Spleen (tissue), 11 donors: ENCODE results near the gene GATD1. TPM values are rescaled to one million over a fixed set of nuclear protein-coding genes. Genes with fewer than 3 reads are reported as not detected.

Experiments
- DNase-seq: peaks from one replicate; pipeline ENCODE4 v3.0.0-alpha.2; 2020
- H3K27ac ChIP-seq, 8 donors: fragments of 200-600 bp; sonication (generic) in 7 of 8; 1 replicate in 4 of 8; 2 replicates in 4 of 8; pipeline versions ENCODE4 v1.5.0 to v1.8.0; 2016 to 2021; ENCODE audit warnings: inconsistent platforms in 4 of 8, mild to moderate bottlenecking in 4 of 8, moderate library complexity in 1 of 8
- H3K27me3 ChIP-seq, 7 donors: fragments of 200-600 bp; sonication (generic) in 6 of 7; replicated peaks in 1 of 7; 1 replicate in 4 of 7; 2 replicates in 3 of 7; pipeline versions ENCODE4 v1.5.0 to v1.8.0; 2016 to 2021; ENCODE audit warnings: inconsistent platforms in 3 of 7, mild to moderate bottlenecking in 1 of 7
- H3K36me3 ChIP-seq, 6 donors: fragments of 200-600 bp; sonication (generic) in 5 of 6; 1 replicate in 4 of 6; 2 replicates in 2 of 6; pipeline versions ENCODE4 v1.5.0 to v1.8.0; 2016 to 2021; ENCODE audit warnings: inconsistent platforms in 2 of 6
- H3K4me1 ChIP-seq, 6 donors: fragments of 200-600 bp; sonication (generic) in 5 of 6; 1 replicate in 3 of 6; 2 replicates in 3 of 6; pipeline versions ENCODE4 v1.5.0 to v1.8.0; 2016 to 2021; ENCODE audit warnings: inconsistent platforms in 3 of 6
- H3K4me3 ChIP-seq, 8 donors: fragments of 200-600 bp; sonication (generic) in 7 of 8; 1 replicate in 4 of 8; 2 replicates in 4 of 8; pipeline versions ENCODE4 v1.5.0 to v1.8.0; 2016 to 2021; ENCODE audit warnings: inconsistent platforms in 4 of 8, mild to moderate bottlenecking in 4 of 8, moderate library complexity in 2 of 8
- H3K9me3 ChIP-seq, 8 donors: fragments of 200-600 bp; sonication (generic) in 7 of 8; 1 replicate in 4 of 8; 2 replicates in 4 of 8; pipeline versions ENCODE4 v1.5.0 to v1.8.0; 2016 to 2021; ENCODE audit warnings: inconsistent platforms in 4 of 8
- POLR2A ChIP-seq, 3 donors: fragments of 450-650 bp; IDR thresholded peaks; one replicate each; pipeline ENCODE4 v1.5.1; 2017; ENCODE audit warnings: antibody characterized with exemption in 3 of 3, mild to moderate bottlenecking in 1 of 3
- POLR2AphosphoS5 ChIP-seq, 3 donors: sonication (generic); formaldehyde crosslinking; IDR thresholded peaks; one replicate each; pipeline ENCODE4 v1.5.1; 2017; ENCODE audit warnings: antibody characterized with exemption in 3 of 3
- WGBS, 5 donors: extraction: QIAGEN DNeasy Blood & Tissue Kit in 3 of 5; methylation state at CpG; one replicate each; pipeline versions ENCODE4 v1.1.5 to v1.1.7; 2013 to 2018; 5-methylcytosine and 5-hydroxymethylcytosine counted together
- intact Hi-C: fragments of 100-400 bp; cut with DNase I; formaldehyde crosslinking; loops from one replicate; pipeline ENCODE4 v1.15.0; 2023; ENCODE audit warnings: low total_unique reads
- polyA plus RNA-seq, 3 donors: library from polyadenylated mRNA; stranded (reverse); fragments of 200-250 nt; gene quantifications; one replicate each; pipeline ENCODE4 v1.2.1, GENCODE V29; 2013
- total RNA-seq, 7 donors: library from RNA; depleted of rRNA in 3 of 7; stranded (reverse); fragments of >200 nt in 3 of 7; fragmentation: NEBNext Ultra II Directional in 4 of 7; extraction: Animal tissue kit (Norgen Biotek cat#: 25700) in 4 of 7; gene quantifications; one replicate each; pipeline versions ENCODE4 v1.1.0 to v1.2.1, GENCODE V29; 2016 to 2021
- TF ChIP-seq, protein P1 (sequence below), 11 experiments: fragments of 200-600 bp in 7 of 11; fragments of 450-650 bp in 4 of 11; sonication (generic) in 4 of 11; IDR thresholded peaks in 8 of 11; conservative IDR thresholded peaks in 3 of 11; 1 replicate in 7 of 11; 2 replicates in 4 of 11; pipeline versions ENCODE4 v1.4.0 to v1.8.0; 2016 to 2021; ENCODE audit warnings: antibody characterized with exemption in 11 of 11, inconsistent platforms in 4 of 11, mild to moderate bottlenecking in 1 of 11
- donor health status: healthy with polysubstance abuse.
- donor health status: DM: no; HTN: no; CAD: no; lungs with moderate emphysema.
- donor health status: DM: no; HTN: no; CAD: no.
- donor health status: Bipolar disorder and iron deficiency.
- donor health status: healthy.
- donor health status: DM: no; HTN: no; CAD: no.
- donor health status: DM: yes; HTN: yes; CAD: no.

The GATD1 gene
- total and polyA plus RNA-seq, 10 donors = 13.9 to 56.4 (median 35.9) TPM

DNA sequence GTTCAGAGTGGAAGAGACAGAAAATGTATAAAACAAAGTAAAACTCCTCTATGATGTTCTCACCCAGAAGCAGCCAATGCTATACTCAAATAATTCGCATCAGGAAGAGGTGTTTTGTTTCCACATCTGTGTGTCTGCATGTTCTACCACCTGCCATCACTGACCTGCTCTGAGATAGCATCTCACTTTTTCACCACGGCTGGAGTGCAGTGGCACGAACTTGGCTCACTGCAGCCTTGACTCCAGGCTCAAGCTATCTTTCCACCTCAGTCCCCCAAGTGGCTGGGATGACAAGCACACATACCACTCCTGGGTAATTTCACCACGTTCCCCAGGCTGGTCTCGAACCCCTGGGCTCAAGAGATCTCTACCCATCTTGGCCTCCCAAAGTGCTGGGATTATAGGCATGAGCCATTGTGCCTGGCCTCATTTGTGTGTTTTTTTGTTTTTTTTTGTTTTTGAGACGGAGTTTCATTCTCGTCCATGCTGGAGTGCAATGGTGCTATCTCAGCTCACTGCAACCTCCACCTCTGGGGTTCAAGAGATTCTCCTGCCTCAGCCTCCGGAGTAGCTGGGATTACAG is 15.7 kb downstream of the GATD1 start:
- 89 to 96% (median 91%) methylated on average over 8 of the region's 8 CpGs for WGBS, 5 donors
- DNase-seq = no peak
- Histone ChIP-seq H3K4me3 (no peak overlapping the region), H3K36me3 (peaks cover 3 to 100% (median 92%) of the 10 kb centered on the region in 6 donors), H3K27me3 (no peaks in the 10 kb centered on the region), H3K27ac (no peak overlapping the region), H3K9me3 (no peaks in the 10 kb centered on the region), H3K4me1 (peaks cover 0 to 12% (median 0%) of the 10 kb centered on the region in 6 donors)
- peak in 1 of 3 donors; percentile 25 for TF ChIP-seq POLR2AphosphoS5 (IDR thresholded peaks at IDR 0.05)
- TF ChIP-seq, protein P1, sequence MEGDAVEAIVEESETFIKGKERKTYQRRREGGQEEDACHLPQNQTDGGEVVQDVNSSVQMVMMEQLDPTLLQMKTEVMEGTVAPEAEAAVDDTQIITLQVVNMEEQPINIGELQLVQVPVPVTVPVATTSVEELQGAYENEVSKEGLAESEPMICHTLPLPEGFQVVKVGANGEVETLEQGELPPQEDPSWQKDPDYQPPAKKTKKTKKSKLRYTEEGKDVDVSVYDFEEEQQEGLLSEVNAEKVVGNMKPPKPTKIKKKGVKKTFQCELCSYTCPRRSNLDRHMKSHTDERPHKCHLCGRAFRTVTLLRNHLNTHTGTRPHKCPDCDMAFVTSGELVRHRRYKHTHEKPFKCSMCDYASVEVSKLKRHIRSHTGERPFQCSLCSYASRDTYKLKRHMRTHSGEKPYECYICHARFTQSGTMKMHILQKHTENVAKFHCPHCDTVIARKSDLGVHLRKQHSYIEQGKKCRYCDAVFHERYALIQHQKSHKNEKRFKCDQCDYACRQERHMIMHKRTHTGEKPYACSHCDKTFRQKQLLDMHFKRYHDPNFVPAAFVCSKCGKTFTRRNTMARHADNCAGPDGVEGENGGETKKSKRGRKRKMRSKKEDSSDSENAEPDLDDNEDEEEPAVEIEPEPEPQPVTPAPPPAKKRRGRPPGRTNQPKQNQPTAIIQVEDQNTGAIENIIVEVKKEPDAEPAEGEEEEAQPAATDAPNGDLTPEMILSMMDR (IDR thresholded peaks at IDR 0.05 in 8 of 11, conservative IDR thresholded peaks at IDR 0.05 in 3 of 11) = no peak
- intact Hi-C loops = no loop called here

DNA sequence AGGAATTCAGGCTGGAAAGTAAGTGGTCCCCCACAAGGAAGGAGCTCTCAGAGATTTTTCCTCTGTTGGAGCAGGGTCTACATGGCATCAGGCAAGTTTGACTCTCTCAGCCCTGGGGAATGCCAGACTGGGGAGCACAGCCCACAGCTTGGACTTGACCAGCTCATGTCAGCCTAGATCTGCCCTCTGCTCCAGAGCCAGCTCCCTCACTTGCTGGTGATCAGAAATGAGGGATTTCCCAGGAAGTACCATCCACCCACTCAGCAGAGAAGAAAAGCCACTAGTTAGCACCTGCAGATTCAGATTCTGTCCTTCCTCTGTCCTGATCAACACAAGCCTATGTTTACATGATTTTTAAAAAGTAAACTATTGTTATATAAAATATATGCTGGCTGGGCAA is 17.1 kb downstream of the GATD1 start:
- no peaks in the 10 kb centered on the region for H3K27me3 ChIP-seq
- H3K4me3 ChIP-seq = no peak overlapping the region
- H3K36me3 ChIP-seq = peaks cover 3 to 100% (median 92%) of the 10 kb centered on the region in 6 donors
- intact Hi-C loops = no loop called here
- H3K4me1 ChIP-seq = peaks cover 0 to 17% (median 0%) of the 10 kb centered on the region in 6 donors
- H3K9me3 ChIP-seq = no peaks in the 10 kb centered on the region
- DNase-seq = no peak
- H3K27ac ChIP-seq = no peak overlapping the region
- TF ChIP-seq, protein P1 (IDR thresholded peaks at IDR 0.05 in 8 of 11, conservative IDR thresholded peaks at IDR 0.05 in 3 of 11) = no peak
- no peak for TF ChIP-seq POLR2AphosphoS5 (IDR thresholded peaks at IDR 0.05)
- TF ChIP-seq POLR2A (IDR thresholded peaks at IDR 0.05) = no peak

DNA sequence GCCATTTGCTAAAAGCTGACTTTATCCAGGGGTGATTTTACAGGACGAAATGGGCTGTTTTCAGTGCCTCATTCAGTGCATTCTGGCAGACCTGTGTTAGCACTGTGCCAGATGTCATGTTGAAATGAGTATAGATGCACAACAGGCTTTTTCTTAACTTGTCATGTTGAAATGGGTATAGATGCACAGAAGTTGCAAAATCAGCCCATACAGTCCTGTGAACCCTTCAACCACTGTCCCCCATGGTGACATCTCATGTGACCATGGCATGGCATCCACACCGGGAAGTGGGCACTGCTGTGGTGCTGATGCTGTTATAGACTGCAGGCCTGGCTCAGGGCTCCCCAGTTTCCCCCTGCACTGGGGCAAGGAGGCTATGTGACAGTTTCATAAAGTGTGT is 27.6 kb downstream of the GATD1 start:
- H3K36me3 ChIP-seq = peaks cover 0 to 44% (median 7%) of the 10 kb centered on the region in 6 donors
- peak in 1 of 3 donors; percentile 29 for TF ChIP-seq POLR2AphosphoS5 (IDR thresholded peaks at IDR 0.05)
- TF ChIP-seq, protein P1 (IDR thresholded peaks at IDR 0.05 in 8 of 11, conservative IDR thresholded peaks at IDR 0.05 in 3 of 11) = no peak
- DNase-seq = no peak
- peaks cover 21 to 91% (median 49%) of the 10 kb centered on the region in 6 donors for H3K4me1 ChIP-seq
- 10 to 77% (median 56%) methylated on average over 1 to 2 of the region's 2 CpGs for WGBS, 5 donors
- no peaks in the 10 kb centered on the region for H3K9me3 ChIP-seq
- H3K27ac ChIP-seq = peak overlapping the region in 6 of 8 donors; percentile 86 to 99 (median 92)
- intact Hi-C loops = no loop called here
- peak overlapping the region in 3 of 8 donors; percentile 96 to 97 (median 96) for H3K4me3 ChIP-seq
- no peaks in the 10 kb centered on the region for H3K27me3 ChIP-seq

DNA sequence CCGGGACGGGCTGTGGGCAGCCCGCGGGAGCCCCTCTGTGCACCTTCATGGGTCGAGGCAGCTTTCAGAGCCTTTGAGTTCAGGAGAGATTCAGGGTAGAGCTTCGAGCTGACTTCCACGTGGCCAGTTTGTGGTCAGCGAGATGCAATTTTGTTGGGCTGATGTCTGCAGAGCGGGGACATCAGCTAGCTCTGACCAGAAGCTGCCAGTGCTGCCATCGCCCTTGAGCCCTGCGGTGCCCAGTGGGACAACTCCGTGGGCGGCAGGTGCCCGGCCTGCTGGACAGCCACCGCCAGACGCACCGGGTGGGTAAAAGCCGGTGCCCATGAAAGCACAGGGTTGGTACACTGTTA is 29.3 kb downstream of the GATD1 start:
- Histone ChIP-seq H3K4me3 (peak overlapping the region; percentile 85 to 98 (median 96)), H3K27ac (peak overlapping the region; percentile 58 to 99 (median 91)), H3K27me3 (no peaks in the 10 kb centered on the region), H3K9me3 (no peaks in the 10 kb centered on the region), H3K4me1 (peaks cover 21 to 76% (median 46%) of the 10 kb centered on the region in 6 donors), H3K36me3 (peaks cover 0 to 29% (median 4%) of the 10 kb centered on the region in 6 donors)
- intact Hi-C loops = no loop called here
- DNase-seq = peak; percentile 86
- TF ChIP-seq, protein P1 (IDR thresholded peaks at IDR 0.05 in 8 of 11, conservative IDR thresholded peaks at IDR 0.05 in 3 of 11) = no peak
- TF ChIP-seq POLR2A (IDR thresholded peaks at IDR 0.05) = no peak
- peak in 1 of 3 donors; percentile 40 for TF ChIP-seq POLR2AphosphoS5 (IDR thresholded peaks at IDR 0.05)
- WGBS, 5 donors = 1 to 6% (median 5%) methylated on average over 8 to 18 of the region's 18 CpGs
